ENCODE data around the gene MCM3AP. TPM values are rescaled to one million over a fixed set of nuclear protein-coding genes. Genes with fewer than 3 reads are reported as not detected.
A peak's percentile ranks its signal among the peaks of the same experiment; 100 is the strongest.
"Not testable (repeated sequence)": the region's sequence is repeated elsewhere in the genome, so short reads cannot be mapped to it uniquely, and the experiment has no call there.

MCM3AP gene
- total and polyA plus RNA-seq, 4 donors, result 15.5 to 58.1 (median 33.5) TPM

DNA sequence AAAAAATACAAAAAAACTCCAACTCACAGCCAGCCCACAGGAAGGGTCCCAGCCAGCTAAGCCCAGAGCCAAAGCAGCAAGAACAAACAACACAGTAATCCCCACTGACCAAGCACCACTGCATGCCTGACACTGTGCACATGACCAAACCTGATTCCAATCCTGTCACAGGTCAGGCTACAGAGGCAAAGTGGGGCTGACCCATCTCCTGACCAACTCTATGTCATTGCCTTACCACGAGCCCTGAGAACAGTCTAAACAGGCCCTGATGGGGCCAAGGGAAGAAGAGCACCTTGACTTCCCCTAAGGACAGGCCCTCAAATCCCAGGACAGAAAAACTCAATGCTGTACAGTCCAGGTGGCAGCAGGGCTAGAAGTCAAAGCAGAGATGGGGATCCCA, 59.3 kb downstream of the MCM3AP start:
- 47% methylated on average over 1 of the region's 1 CpG for WGBS
- no peak for DNase-seq (ENCODE audit: low spot score)
- no peak overlapping the region for H3K4me3 ChIP-seq (ENCODE audit: low read depth in 1 of 3, low read length in 3 of 3)
- H3K27me3 ChIP-seq (ENCODE audit: control insufficient read depth in 4 of 4, insufficient read depth in 4 of 4, low read length in 3 of 4), result no peaks in the 10 kb centered on the region
- peaks cover 0 to 7% (median 3%) of the 10 kb centered on the region in 4 donors for H3K36me3 ChIP-seq (ENCODE audit: control insufficient read depth in 4 of 4, insufficient read depth in 3 of 4, low read depth in 1 of 4, low read length in 3 of 4)
- H3K27ac ChIP-seq (ENCODE audit: low read depth in 1 of 2, low read length in 2 of 2), result peak overlapping the region; percentile 61 to 81
- TF ChIP-seq, protein P1, sequence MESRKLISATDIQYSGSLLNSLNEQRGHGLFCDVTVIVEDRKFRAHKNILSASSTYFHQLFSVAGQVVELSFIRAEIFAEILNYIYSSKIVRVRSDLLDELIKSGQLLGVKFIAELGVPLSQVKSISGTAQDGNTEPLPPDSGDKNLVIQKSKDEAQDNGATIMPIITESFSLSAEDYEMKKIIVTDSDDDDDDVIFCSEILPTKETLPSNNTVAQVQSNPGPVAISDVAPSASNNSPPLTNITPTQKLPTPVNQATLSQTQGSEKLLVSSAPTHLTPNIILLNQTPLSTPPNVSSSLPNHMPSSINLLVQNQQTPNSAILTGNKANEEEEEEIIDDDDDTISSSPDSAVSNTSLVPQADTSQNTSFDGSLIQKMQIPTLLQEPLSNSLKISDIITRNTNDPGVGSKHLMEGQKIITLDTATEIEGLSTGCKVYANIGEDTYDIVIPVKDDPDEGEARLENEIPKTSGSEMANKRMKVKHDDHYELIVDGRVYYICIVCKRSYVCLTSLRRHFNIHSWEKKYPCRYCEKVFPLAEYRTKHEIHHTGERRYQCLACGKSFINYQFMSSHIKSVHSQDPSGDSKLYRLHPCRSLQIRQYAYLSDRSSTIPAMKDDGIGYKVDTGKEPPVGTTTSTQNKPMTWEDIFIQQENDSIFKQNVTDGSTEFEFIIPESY (IDR thresholded peaks at IDR 0.05), result no peak
- peak in 1 of 2 donors; percentile 15 for TF ChIP-seq RXRA (IDR thresholded peaks at IDR 0.05)
- H3K9ac ChIP-seq (ENCODE audit: low read depth in 1 of 2, low read length in 2 of 2), result peak overlapping the region; percentile 10 to 78
- no peaks in the 10 kb centered on the region for H3K9me3 ChIP-seq (ENCODE audit: control insufficient read depth in 4 of 4, low read length in 3 of 4)
- peaks cover 7 to 48% (median 32%) of the 10 kb centered on the region in 4 donors for H3K4me1 ChIP-seq (ENCODE audit: control insufficient read depth in 4 of 4, insufficient read depth in 4 of 4, low read length in 3 of 4)

DNA sequence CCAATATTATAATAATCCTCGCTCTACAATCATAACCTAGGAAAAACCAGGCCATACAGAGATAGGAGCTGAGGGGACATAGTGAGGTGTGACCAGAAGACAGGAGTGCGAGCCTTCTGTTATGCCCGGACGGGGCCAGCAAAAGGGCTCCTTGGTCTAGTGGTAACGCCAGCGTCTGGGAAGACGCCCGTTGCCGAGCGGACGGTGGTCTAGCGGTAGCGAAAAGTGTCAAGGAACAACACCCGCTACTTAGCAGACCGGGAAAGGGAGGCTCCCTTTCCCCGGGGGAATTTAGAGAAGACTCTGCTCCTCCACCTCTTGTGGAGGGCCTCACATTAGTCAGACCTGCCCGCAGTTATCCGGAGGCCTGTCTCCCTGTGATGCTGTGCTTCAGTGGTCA, 61.8 kb downstream of the MCM3AP start:
- not testable (repeated sequence) for H3K27me3 ChIP-seq (ENCODE audit: control insufficient read depth in 4 of 4, insufficient read depth in 4 of 4, low read length in 3 of 4); H3K9me3 ChIP-seq (ENCODE audit: control insufficient read depth in 4 of 4, low read length in 3 of 4); H3K27ac ChIP-seq (ENCODE audit: low read depth in 1 of 2, low read length in 2 of 2); H3K4me3 ChIP-seq (ENCODE audit: low read depth in 1 of 3, low read length in 3 of 3); H3K9ac ChIP-seq (ENCODE audit: low read depth in 1 of 2, low read length in 2 of 2); DNase-seq (ENCODE audit: low spot score)
- peaks cover 2 to 37% (median 26%) of the 10 kb centered on the region in 4 donors for H3K4me1 ChIP-seq (ENCODE audit: control insufficient read depth in 4 of 4, insufficient read depth in 4 of 4, low read length in 3 of 4)
- WGBS, result 95% methylated on average over 18 of the region's 18 CpGs
- H3K36me3 ChIP-seq (ENCODE audit: control insufficient read depth in 4 of 4, insufficient read depth in 3 of 4, low read depth in 1 of 4, low read length in 3 of 4), result peaks cover 2 to 24% (median 19%) of the 10 kb centered on the region in 4 donors

DNA sequence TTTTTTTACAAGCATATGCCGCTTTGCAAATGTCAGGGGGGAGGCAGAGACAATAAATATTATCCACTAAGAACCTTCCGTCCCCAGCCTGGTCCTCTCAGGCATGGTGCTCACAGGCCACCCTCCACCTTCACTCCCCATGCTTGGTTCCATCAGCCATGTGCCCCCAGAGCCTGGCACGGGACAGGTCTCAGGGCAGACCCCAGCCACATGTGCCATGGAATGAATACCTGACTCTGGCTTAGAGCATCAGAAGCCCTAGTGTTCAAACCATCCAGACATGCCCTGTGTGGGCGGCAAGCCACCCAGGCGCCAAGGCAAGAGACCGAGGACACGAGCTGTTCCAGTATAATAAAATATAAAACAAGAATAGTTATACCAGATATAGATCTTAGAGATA, 62.2 kb downstream of the MCM3AP start:
- peaks cover 2 to 24% (median 19%) of the 10 kb centered on the region in 4 donors for H3K36me3 ChIP-seq (ENCODE audit: control insufficient read depth in 4 of 4, insufficient read depth in 3 of 4, low read depth in 1 of 4, low read length in 3 of 4)
- WGBS, result 82% methylated on average over 7 of the region's 7 CpGs
- no peak for DNase-seq (ENCODE audit: low spot score)

More for the DNA sequence above, 62.2 kb downstream of the MCM3AP start:
- Histone ChIP-seq H3K4me3 (ENCODE audit: low read depth in 1 of 3, low read length in 3 of 3) (no peak overlapping the region), H3K27ac (ENCODE audit: low read depth in 1 of 2, low read length in 2 of 2) (no peak overlapping the region), H3K4me1 (ENCODE audit: control insufficient read depth in 4 of 4, insufficient read depth in 4 of 4, low read length in 3 of 4) (peaks cover 2 to 35% (median 25%) of the 10 kb centered on the region in 4 donors), H3K27me3 (ENCODE audit: control insufficient read depth in 4 of 4, insufficient read depth in 4 of 4, low read length in 3 of 4) (no peaks in the 10 kb centered on the region), H3K9me3 (ENCODE audit: control insufficient read depth in 4 of 4, low read length in 3 of 4) (no peaks in the 10 kb centered on the region), H3K9ac (ENCODE audit: low read depth in 1 of 2, low read length in 2 of 2) (no peak overlapping the region)
- TF ChIP-seq, protein P2, sequence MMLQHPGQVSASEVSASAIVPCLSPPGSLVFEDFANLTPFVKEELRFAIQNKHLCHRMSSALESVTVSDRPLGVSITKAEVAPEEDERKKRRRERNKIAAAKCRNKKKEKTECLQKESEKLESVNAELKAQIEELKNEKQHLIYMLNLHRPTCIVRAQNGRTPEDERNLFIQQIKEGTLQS (IDR thresholded peaks at IDR 0.05), result no peak
- TF ChIP-seq RXRA (IDR thresholded peaks at IDR 0.05) (no peak), GABPA (IDR thresholded peaks at IDR 0.05 in 1 of 2, conservative IDR thresholded peaks at IDR 0.05 in 1 of 2) (no peak), JUND (IDR thresholded peaks at IDR 0.05) (no peak), TAF1 (conservative IDR thresholded peaks at IDR 0.05) (no peak), YY1 (IDR thresholded peaks at IDR 0.05) (no peak)
- TF ChIP-seq, protein P3, sequence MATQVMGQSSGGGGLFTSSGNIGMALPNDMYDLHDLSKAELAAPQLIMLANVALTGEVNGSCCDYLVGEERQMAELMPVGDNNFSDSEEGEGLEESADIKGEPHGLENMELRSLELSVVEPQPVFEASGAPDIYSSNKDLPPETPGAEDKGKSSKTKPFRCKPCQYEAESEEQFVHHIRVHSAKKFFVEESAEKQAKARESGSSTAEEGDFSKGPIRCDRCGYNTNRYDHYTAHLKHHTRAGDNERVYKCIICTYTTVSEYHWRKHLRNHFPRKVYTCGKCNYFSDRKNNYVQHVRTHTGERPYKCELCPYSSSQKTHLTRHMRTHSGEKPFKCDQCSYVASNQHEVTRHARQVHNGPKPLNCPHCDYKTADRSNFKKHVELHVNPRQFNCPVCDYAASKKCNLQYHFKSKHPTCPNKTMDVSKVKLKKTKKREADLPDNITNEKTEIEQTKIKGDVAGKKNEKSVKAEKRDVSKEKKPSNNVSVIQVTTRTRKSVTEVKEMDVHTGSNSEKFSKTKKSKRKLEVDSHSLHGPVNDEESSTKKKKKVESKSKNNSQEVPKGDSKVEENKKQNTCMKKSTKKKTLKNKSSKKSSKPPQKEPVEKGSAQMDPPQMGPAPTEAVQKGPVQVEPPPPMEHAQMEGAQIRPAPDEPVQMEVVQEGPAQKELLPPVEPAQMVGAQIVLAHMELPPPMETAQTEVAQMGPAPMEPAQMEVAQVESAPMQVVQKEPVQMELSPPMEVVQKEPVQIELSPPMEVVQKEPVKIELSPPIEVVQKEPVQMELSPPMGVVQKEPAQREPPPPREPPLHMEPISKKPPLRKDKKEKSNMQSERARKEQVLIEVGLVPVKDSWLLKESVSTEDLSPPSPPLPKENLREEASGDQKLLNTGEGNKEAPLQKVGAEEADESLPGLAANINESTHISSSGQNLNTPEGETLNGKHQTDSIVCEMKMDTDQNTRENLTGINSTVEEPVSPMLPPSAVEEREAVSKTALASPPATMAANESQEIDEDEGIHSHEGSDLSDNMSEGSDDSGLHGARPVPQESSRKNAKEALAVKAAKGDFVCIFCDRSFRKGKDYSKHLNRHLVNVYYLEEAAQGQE (IDR thresholded peaks at IDR 0.05), result no peak

All from liver (tissue), 9 donors.